ENCODE data around the gene KDM3B.

The KDM3B gene

DNA sequence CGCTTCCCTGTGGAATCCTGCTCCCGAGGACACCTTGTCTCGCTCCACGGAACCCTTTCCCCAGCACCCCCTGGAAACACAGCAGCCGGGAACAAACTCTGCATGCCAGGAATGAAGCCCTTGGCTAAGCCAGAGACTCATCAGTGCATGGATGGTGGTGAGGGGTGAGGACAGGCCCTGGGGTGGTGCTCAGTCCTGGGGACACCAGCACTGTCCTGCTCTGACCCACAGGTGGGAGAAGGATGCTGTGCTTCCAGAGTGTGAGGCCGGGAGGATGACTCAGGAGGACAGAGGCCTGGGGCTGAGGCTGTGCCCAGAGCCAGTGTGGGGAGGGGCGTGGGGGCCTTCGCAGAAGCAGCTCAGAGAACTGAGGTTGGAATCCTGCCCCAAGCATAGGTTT, 101.6 kb downstream of the KDM3B start:
- DNase-seq = no peak

DNA sequence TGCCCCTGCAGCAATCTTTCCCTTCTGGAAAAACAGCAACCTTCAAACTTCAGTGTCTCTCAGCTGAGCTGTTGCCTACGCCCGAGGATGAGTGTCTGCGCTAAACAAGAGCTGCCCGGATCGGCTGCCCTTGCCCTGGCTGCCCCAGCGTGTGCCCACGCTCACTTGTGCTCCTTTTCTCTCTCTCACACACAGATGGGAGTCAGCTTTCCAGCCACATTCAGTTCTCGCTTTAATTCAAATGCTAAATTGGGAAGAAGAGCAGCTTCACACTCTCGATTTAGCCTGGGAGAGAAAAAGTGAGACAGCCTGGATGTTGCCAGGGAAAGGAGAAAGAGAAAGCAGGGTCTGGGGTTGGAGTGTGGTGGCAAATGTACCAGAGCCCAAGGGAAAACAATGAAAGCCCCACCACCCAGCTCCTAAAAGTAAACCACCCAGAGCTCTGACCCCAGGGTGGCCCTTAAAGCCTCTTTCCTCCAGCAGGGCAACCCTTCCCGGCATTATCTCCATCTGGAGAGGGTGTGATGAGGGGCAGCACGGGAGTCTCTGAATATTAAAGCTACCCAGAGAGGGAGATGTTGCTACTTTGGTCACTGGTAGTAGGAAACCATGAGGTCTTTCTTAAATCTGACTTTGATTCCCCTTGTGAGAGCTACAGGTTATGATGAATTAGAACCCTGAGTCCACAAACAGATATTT, 102.9 kb downstream of the KDM3B start:
- no peak for DNase-seq

DNA sequence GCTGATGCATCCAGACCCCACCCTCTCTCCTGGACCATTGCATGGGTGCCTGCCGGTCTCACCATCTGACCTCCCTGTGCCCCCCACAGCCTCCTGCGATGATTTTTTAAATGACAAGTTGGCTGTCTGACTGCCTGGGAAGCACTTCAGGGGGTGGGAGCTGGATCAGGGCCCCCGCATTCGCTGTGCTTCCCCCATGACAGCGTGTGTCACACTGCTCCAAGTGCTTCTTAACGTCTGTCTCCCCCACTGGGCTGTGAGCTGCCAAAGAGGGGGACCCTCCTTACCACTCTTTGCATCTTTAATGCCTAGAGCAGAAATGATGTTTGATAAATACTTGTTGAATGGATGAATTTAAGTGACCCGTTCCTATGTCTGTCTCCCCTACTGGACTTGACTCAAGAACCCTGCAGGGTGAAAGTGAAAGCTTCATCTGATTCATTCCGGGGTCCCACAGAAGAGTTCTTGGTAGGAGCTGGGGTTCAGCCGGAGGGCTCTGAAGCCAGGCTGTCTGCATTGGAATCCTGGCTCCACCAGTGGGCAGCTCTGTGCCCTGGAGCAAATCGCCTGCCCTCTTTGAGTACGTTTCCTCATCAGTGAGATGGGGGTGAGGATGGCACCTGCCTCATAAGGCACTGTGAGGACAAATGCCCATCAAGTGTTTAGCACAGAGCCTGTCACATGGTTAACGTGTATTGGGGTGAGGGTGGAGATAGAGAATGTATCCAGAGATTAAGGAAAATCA, 105.2 kb downstream of the KDM3B start:
- DNase-seq = no peak

DNA sequence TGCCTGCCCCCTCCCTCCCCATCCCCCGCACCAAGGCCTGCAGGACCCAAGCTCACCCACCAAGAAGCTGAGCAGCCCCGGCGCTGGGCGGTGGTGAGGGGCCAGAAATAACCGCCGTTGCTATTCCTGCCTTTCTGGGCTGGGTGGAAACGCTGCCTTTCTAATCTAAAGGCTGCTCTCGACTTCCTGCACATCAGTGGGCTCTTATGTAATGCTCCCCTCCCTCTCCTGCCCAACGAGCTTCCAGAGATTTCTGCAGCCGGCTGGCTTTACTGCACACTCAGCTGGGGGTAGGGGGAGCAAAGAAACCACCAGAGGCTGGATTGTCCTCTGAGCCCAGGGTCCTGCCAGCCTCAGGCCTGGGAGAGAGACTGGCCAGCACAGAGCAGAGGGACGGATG, 105.9 kb downstream of the KDM3B start:
- DNase-seq = no peak

DNA sequence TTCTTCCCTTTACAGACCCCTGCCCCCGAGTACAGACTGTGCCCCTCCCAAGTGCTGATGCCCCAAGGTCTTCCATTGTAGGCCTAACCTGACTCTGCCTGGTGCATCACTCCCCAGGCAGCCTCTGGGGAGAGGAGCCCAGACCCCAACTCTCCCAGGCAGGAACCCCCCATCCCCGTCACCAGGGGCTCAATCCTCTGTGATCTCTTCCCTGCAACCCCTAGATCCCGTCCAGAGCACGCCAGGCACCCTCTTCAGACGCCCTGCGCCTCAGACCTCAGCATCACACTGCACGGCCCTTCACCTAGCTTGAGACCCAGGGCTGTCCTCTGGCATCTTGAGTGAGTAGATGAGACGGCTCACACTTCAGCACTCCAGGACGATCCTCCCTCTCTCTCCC, 106.4 kb downstream of the KDM3B start:
- no peak for DNase-seq

DNA sequence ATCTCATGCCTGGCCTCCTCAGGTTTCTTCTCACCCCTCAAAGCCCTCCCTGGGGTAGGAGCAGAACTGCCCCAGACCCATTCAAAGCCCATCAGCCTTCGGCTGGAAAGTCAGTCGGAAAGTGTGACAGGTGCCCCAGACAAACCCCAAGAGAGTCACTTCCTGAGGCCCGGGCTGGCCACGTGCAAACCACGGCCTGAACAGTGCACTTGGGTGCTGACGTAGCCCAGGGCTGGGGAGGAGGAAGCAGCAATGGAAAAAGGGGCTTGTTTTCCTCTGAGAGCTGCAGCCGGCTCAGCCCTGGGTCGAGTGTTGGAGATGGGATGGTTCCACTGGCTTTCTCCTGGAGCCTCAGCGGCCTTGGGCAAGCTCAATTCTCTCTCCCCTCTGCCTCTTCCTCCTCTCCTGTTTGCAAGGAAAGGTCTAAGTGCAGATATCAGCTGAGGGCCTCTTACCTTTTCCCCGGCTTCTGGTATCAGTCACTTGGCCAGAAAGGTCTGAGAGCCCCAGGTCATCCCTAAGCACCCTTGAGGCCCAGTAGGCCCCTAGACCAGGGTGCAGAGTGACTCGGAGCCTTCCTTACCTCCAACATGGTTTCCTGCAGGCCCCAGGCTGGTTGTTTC, 106.9 kb downstream of the KDM3B start:
- peak; percentile 94 for DNase-seq

DNA sequence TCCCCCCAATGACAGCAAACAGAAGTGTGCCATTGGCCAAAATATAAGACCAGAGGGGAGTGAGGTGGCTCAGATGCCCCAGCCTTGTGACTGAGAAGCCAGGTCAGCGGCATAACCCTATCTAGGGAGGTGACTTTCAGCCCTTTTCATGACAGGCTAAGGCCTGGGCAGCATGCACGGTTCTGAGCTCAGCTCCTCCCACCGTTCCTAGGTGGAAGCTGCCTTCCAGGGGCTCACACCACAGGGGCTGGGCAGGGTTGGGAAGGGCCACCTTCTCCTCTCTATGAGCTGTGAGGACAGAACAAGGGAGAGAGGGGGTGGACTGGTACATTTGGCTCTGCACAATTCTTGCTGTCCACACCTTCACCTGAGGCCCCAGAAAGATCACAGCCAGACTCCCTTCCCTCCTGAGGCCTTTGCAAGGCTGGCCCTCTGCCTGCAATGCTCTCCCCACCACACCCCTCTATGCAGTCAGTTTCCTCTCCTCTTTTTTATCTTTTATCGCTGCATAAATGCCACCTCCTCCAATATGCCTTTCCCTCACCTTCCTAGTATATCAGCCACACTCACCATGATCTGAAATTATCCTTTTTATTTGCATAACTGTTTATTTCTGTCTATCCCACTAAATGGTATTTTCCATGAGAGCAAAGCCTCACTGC, 107.7 kb downstream of the KDM3B start:
- DNase-seq = no peak

DNA sequence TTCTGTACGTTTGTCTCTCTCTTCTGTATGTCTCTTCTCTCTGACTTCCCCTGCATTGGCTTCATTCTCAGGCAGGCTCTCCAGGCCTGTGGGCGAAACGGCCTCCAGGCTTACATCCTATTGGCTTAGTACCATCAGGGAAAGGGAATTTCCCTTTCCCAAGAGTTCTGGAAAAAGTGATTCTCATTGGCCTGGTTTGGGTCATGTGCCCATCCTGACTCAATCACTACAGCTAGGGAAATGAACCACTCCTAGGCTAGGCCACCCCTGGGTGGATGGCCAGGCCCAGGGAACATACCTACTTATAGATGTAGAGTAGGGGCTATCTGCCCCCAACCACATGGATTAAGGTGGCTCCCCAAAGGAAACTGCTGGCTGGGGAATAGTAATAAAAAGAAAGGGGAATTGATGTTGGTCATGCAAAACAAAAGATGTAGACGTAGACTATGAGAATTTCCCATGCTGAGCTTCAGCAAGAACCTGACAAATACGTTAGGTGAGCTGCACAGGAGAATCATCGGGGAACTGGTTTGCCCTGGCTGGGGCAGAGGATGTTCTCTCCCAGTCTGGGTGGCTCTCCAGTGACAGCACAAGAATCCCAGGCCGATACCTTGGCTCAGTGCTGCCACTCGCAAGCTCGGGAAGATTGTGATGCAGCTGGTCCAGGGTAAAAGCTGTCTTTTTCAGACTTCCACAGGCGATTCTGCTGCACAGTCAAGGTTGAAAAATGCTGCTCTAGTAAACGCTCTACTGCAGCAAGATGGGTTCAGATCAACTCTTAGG, 109.0 kb downstream of the KDM3B start:
- no peak for DNase-seq

DNA sequence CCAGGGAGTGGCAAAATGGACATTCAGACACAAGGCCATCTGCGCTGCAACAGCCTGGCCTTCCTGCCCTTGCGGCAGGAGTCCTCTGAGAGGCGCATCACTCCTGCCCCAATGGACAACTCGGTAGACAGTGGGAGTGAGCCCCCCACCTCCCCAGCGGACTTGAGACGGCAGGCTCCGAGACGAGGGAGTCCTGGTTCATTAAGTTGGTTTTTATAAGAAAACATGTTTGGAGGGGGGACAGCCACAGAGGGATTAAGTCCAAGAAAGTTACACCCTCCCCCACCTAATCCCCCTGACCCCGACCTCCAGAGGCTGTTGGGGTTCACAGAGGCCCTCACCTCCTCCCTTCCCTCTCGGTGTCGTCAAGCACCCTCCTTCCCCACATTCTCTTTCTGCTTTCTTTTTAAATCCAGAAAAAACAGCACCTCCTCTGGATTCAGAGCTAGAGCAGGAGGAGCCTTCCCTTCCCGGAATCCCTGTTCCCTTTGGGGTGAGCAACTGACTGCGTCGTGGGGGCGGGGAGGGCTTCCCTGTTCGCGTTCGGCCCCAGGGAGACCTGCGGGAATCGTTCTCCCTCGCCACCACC, 111.0 kb downstream of the KDM3B start:
- no peak for DNase-seq

DNA sequence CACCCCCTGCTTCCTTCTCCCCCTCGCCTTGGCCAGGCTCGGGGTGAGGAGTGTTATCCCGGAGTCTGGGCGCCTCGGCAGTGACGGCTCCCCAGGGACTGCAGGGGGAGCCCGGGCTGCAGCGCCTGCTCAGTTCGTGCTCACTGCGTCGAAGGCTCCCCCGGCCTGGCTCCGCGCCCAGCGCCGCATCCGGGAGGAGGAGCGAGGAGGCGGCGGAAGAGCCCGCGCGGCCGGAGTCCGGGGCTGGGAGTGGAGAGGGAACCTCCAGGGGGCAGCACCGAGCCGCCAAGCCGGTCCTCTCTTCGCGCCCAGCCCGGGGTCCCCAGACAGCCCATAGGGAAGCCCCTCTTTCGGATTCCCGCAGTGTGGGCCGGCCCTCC, 111.5 kb downstream of the KDM3B start:
- DNase-seq = peak; percentile 95

DNA sequence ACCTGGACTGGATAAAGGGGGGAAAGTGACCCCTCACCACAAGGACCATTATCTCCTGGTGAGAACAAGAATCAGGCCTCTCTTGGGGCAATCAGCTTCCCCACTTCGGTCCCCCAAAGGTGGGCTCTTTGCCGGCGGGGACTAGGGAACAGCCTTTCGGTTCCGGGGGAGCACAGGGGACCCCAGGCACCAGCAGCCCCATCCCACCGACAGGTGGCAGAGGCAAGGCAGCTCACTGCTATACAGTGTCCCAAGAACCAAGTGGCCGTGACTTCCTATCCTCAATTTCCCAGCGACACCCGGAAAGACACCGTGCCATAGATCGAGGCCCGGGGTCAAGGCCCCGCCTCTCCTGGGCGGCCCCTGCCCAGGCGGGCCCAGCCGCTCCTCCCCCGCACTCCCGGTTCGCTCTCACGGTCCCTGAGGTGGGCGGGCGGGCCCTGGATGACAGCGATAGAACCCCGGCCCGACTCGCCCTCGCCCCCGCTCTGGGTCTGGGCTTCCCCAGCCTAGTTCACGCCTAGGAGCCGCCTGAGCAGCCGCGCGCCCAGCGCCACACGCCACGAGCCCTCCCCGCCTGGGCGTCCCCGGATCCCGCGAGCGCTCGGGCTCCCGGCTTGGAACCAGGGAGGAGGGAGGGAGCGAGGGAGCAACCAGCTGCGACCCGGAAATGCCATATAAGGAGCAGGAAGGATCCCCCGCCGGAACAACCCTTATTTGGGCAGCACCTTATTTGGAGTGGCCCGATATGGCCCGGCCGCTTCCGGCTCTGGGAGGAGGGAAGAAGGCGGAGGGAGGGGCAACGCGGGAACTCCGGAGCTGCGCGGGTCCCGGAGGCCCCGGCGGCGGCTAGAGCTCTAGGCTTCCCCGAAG, 112.1 kb downstream of the KDM3B start:
- DNase-seq = peak; percentile 98

DNA sequence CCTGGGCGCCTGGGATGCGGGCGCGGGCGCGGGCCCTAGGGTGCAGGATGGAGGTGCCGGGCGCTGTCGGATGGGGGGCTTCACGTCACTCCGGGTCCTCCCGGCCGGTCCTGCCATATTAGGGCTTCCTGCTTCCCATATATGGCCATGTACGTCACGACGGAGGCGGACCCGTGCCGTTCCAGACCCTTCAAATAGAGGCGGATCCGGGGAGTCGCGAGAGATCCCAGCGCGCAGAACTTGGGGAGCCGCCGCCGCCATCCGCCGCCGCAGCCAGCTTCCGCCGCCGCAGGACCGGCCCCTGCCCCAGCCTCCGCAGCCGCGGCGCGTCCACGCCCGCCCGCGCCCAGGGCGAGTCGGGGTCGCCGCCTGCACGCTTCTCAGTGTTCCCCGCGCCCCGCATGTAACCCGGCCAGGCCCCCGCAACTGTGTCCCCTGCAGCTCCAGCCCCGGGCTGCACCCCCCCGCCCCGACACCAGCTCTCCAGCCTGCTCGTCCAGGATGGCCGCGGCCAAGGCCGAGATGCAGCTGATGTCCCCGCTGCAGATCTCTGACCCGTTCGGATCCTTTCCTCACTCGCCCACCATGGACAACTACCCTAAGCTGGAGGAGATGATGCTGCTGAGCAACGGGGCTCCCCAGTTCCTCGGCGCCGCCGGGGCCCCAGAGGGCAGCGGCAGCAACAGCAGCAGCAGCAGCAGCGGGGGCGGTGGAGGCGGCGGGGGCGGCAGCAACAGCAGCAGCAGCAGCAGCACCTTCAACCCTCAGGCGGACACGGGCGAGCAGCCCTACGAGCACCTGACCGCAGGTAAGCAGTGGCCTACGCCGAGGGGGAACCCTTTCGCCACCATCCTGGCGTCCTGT, 113.0 kb downstream of the KDM3B start, which contains the start of gene EGR1:
Gene EGR1 (plus strand): TSS at position 219 of the 864 bp plus-strand sequence. CDS start 283 bp downstream, at position 502.
- peak; percentile 96 for DNase-seq

DNA sequence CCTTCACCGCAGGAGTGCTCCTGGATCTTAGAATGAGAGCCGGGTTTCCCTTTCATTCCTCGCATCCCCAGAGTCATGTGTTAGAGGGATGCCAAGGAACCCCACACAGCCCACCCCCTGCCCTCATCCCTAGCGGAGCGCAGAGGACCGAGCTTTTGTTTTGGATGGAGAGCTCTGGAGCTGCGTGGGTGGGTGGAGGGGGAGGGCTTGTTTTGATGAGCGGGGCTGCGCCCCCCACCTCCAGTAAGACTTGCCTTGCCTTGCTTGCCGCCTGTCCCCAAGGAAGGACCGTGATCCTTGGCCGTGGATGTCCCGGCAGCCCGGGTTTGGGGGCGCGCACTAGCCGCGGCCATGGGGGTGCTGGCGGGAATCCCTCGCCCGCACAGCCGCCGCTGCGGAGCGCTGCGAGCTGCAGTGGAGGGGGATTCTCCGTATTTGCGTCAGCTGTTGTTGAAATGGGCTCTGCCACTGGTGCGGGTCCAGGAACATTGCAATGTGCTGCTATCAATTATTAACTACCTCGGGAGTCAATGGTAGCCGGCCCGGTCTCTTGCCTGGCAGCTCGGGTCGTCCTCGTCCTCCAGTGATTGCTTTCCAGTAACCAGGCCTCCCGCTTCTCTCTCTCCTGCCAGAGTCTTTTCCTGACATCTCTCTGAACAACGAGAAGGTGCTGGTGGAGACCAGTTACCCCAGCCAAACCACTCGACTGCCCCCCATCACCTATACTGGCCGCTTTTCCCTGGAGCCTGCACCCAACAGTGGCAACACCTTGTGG, 113.8 kb downstream of the KDM3B start:
- DNase-seq = peak; percentile 40

DNA sequence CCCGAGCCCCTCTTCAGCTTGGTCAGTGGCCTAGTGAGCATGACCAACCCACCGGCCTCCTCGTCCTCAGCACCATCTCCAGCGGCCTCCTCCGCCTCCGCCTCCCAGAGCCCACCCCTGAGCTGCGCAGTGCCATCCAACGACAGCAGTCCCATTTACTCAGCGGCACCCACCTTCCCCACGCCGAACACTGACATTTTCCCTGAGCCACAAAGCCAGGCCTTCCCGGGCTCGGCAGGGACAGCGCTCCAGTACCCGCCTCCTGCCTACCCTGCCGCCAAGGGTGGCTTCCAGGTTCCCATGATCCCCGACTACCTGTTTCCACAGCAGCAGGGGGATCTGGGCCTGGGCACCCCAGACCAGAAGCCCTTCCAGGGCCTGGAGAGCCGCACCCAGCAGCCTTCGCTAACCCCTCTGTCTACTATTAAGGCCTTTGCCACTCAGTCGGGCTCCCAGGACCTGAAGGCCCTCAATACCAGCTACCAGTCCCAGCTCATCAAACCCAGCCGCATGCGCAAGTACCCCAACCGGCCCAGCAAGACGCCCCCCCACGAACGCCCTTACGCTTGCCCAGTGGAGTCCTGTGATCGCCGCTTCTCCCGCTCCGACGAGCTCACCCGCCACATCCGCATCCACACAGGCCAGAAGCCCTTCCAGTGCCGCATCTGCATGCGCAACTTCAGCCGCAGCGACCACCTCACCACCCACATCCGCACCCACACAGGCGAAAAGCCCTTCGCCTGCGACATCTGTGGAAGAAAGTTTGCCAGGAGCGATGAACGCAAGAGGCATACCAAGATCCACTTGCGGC, 114.6 kb downstream of the KDM3B start:
- DNase-seq = no peak

DNA sequence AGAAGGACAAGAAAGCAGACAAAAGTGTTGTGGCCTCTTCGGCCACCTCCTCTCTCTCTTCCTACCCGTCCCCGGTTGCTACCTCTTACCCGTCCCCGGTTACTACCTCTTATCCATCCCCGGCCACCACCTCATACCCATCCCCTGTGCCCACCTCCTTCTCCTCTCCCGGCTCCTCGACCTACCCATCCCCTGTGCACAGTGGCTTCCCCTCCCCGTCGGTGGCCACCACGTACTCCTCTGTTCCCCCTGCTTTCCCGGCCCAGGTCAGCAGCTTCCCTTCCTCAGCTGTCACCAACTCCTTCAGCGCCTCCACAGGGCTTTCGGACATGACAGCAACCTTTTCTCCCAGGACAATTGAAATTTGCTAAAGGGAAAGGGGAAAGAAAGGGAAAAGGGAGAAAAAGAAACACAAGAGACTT, 115.2 kb downstream of the KDM3B start:
- no peak for DNase-seq

DNA sequence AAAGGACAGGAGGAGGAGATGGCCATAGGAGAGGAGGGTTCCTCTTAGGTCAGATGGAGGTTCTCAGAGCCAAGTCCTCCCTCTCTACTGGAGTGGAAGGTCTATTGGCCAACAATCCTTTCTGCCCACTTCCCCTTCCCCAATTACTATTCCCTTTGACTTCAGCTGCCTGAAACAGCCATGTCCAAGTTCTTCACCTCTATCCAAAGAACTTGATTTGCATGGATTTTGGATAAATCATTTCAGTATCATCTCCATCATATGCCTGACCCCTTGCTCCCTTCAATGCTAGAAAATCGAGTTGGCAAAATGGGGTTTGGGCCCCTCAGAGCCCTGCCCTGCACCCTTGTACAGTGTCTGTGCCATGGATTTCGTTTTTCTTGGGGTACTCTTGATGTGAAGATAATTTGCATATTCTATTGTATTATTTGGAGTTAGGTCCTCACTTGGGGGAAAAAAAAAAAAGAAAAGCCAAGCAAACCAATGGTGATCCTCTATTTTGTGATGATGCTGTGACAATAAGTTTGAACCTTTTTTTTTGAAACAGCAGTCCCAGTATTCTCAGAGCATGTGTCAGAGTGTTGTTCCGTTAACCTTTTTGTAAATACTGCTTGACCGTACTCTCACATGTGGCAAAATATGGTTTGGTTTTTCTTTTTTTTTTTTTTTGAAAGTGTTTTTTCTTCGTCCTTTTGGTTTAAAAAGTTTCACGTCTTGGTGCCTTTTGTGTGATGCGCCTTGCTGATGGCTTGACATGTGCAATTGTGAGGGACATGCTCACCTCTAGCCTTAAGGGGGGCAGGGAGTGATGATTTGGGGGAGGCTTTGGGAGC, 115.9 kb downstream of the KDM3B start:
- DNase-seq = no peak

DNA sequence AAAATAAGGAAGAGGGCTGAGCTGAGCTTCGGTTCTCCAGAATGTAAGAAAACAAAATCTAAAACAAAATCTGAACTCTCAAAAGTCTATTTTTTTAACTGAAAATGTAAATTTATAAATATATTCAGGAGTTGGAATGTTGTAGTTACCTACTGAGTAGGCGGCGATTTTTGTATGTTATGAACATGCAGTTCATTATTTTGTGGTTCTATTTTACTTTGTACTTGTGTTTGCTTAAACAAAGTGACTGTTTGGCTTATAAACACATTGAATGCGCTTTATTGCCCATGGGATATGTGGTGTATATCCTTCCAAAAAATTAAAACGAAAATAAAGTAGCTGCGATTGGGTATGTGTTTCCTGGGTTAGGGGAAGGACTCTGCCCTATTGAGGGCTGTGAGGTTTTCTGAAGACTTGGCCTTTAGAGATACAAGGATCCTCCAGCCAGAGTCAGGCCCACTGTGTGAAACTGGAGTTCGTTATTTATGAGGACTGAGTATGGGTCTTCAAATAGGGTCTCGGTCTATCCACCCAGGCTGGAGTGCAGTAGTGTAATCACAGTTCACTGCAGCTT, 116.6 kb downstream of the KDM3B start:
- no peak for DNase-seq
